Esophagus muscularis mucosa (tissue), 4 donors: Measurements from ENCODE around the gene HYAL1. TPM values are rescaled to one million over a fixed set of nuclear protein-coding genes. Genes with fewer than 3 reads are reported as not detected.

Experiments
- DNase-seq: peaks from one replicate; pipeline ENCODE4 v3.0.0-alpha.2; 2017; ENCODE audit errors: extremely low spot score
- H3K27ac ChIP-seq, 4 donors: fragments of 200-600 bp; sonication (generic); replicated peaks in 1 of 4; 1 replicate in 3 of 4; 2 replicates in 1 of 4; pipeline ENCODE4 v1.5.1; 2016 to 2019; ENCODE audit warnings: mild to moderate bottlenecking in 1 of 4
- H3K27me3 ChIP-seq, 4 donors: fragments of 200-600 bp; sonication (generic); one replicate each; pipeline versions ENCODE4 v1.5.1 to v1.6.0; 2016 to 2019
- H3K36me3 ChIP-seq, 4 donors: fragments of 200-600 bp; sonication (generic); one replicate each; pipeline ENCODE4 v1.5.1; 2016 to 2019
- H3K4me1 ChIP-seq, 4 donors: fragments of 200-600 bp; sonication (generic); one replicate each; pipeline ENCODE4 v1.5.1; 2016 to 2019
- H3K4me3 ChIP-seq, 4 donors: fragments of 200-600 bp; sonication (generic); 1 replicate in 2 of 4; 2 replicates in 2 of 4; pipeline ENCODE4 v1.5.1; 2016 to 2019; ENCODE audit warnings: mild to moderate bottlenecking in 4 of 4, moderate library complexity in 1 of 4
- H3K9me3 ChIP-seq, 4 donors: fragments of 200-600 bp; sonication (generic); 1 replicate in 3 of 4; 2 replicates in 1 of 4; pipeline ENCODE4 v1.5.1; 2016 to 2019
- CTCF ChIP-seq, 3 experiments: fragments of 200-600 bp in 2 of 3; fragments of 450-650 bp in 1 of 3; sonication (generic) in 2 of 3; IDR thresholded peaks; one replicate each; pipeline ENCODE4 v1.5.1; 2017 to 2019; ENCODE audit warnings: antibody characterized with exemption in 3 of 3, mild to moderate bottlenecking in 2 of 3, moderate library complexity in 1 of 3
- EP300 ChIP-seq: sonication (generic); formaldehyde crosslinking; IDR thresholded peaks from one replicate; pipeline ENCODE4 v1.6.1; 2017; ENCODE audit warnings: antibody characterized with exemption
- POLR2A ChIP-seq: fragments of 450-650 bp; IDR thresholded peaks from one replicate; pipeline ENCODE4 v1.6.1; 2017; ENCODE audit warnings: antibody characterized with exemption, moderate library complexity, mild to moderate bottlenecking, low read depth
- POLR2AphosphoS5 ChIP-seq, 2 donors: sonication (generic); formaldehyde crosslinking; IDR thresholded peaks; one replicate each; pipeline ENCODE4 v1.6.1; 2017; ENCODE audit warnings: antibody characterized with exemption in 2 of 2
- WGBS: methylation state at CpG from one replicate; pipeline ENCODE4 v1.1.5; 2018; 5-methylcytosine and 5-hydroxymethylcytosine counted together
- intact Hi-C: fragments of 100-400 bp; cut with DNase I; formaldehyde crosslinking; loops from one replicate; pipeline ENCODE4 v1.15.1; 2023
- total RNA-seq, 4 donors: library from RNA; depleted of rRNA; stranded (reverse); fragments of >200 nt; gene quantifications; one replicate each; pipeline versions ENCODE4 v1.1.0 to v1.2.1, GENCODE V29; 2016

Gene HYAL1
- total RNA-seq, 4 donors from 2014 or later, result 8.3 to 15.6 (median 9.0) TPM

GRCh38 chr3:50278123-50278879, 25.1 kb downstream of the HYAL1 start:
- H3K27ac ChIP-seq, result no peak overlapping the region
- intact Hi-C loops, result no loop called here
- TF ChIP-seq CTCF (IDR thresholded peaks at IDR 0.05) (no peak), POLR2AphosphoS5 (IDR thresholded peaks at IDR 0.05) (no peak), POLR2A (no peak), EP300 (no peak)
- 68% methylated on average over 4 of the region's 4 CpGs for WGBS
- H3K36me3 ChIP-seq, result peaks cover 0 to 24% (median 9%) of the 10 kb centered on the region in 4 donors
- peaks cover 0 to 38% (median 5%) of the 10 kb centered on the region in 4 donors for H3K27me3 ChIP-seq
- DNase-seq, result no peak
- H3K9me3 ChIP-seq, result no peaks in the 10 kb centered on the region
- peaks cover 23 to 41% (median 35%) of the 10 kb centered on the region in 4 donors for H3K4me1 ChIP-seq
- H3K4me3 ChIP-seq, result no peak overlapping the region

- DNase-seq, result no peak
- Histone ChIP-seq H3K27ac (no peak overlapping the region), H3K27me3 (peaks cover 0 to 40% (median 5%) of the 10 kb centered on the region in 4 donors), H3K36me3 (peaks cover 0 to 24% (median 9%) of the 10 kb centered on the region in 4 donors), H3K4me1 (peaks cover 30 to 55% (median 46%) of the 10 kb centered on the region in 4 donors), H3K9me3 (no peaks in the 10 kb centered on the region), H3K4me3 (no peak overlapping the region)
- 90% methylated on average over 17 of the region's 17 CpGs for WGBS
- TF ChIP-seq EP300 (no peak), CTCF (IDR thresholded peaks at IDR 0.05) (no peak), POLR2A (no peak), POLR2AphosphoS5 (IDR thresholded peaks at IDR 0.05) (no peak)
- intact Hi-C loops, result no loop called here
Observed at GRCh38 chr3:50276762-50277101, 26.6 kb downstream of the HYAL1 start.

GRCh38 chr3:50275996-50276761, 27.2 kb downstream of the HYAL1 start:
- intact Hi-C loops, result no loop called here

More at GRCh38 chr3:50275996-50276761, 27.2 kb downstream of the HYAL1 start:
- TF ChIP-seq POLR2A (no peak), EP300 (no peak), POLR2AphosphoS5 (IDR thresholded peaks at IDR 0.05) (no peak), CTCF (IDR thresholded peaks at IDR 0.05) (no peak)
- Histone ChIP-seq H3K4me1 (peaks cover 30 to 60% (median 46%) of the 10 kb centered on the region in 4 donors), H3K27me3 (peaks cover 0 to 40% (median 5%) of the 10 kb centered on the region in 4 donors), H3K4me3 (no peak overlapping the region), H3K27ac (no peak overlapping the region), H3K9me3 (no peaks in the 10 kb centered on the region), H3K36me3 (peaks cover 0 to 24% (median 9%) of the 10 kb centered on the region in 4 donors)
- WGBS, result 50% methylated on average over 42 of the region's 79 CpGs
- DNase-seq, result no peak
